Trophoblast cell (in vitro differentiated cells and primary cell): Measurements from ENCODE around the gene CD59. TPM values are rescaled to one million over a fixed set of nuclear protein-coding genes. Genes with fewer than 3 reads are reported as not detected.

Source experiments
- DNase-seq, 2 donors: peaks; one replicate each; pipeline ENCODE4 v3.0.0-alpha.2; 2016
- H2AFZ ChIP-seq: 2 replicates; pipeline ENCODE4 v1.6.1; 2013; ENCODE audit warnings: low read length, moderate library complexity, mild to moderate bottlenecking; ENCODE audit not compliant: insufficient read depth, poor library complexity
- H2AK5ac ChIP-seq: 2 replicates; pipeline ENCODE4 v1.6.1; 2013; ENCODE audit warnings: mild to moderate bottlenecking, low read length
- H2BK120ac ChIP-seq: 2 replicates; pipeline ENCODE4 v1.6.1; 2013; ENCODE audit warnings: low read length, mild to moderate bottlenecking, moderate library complexity; ENCODE audit not compliant: insufficient read depth, poor library complexity
- H2BK12ac ChIP-seq: 2 replicates; pipeline ENCODE4 v1.6.1; 2013; ENCODE audit warnings: mild to moderate bottlenecking, low read length, moderate library complexity
- H2BK5ac ChIP-seq: 2 replicates; pipeline ENCODE4 v1.6.1; 2013; ENCODE audit warnings: low read length, low read depth, moderate library complexity, mild to moderate bottlenecking; ENCODE audit not compliant: poor library complexity
- H3K14ac ChIP-seq: 2 replicates; pipeline ENCODE4 v1.6.1; 2013; ENCODE audit warnings: mild to moderate bottlenecking, low read length
- H3K18ac ChIP-seq: 2 replicates; pipeline ENCODE4 v1.6.1; 2013; ENCODE audit warnings: mild to moderate bottlenecking, low read length
- H3K23ac ChIP-seq: 2 replicates; pipeline ENCODE4 v1.6.1; 2013; ENCODE audit warnings: low read length
- H3K27ac ChIP-seq: 2 replicates; pipeline ENCODE4 v1.5.1; 2013; ENCODE audit warnings: low read depth, mild to moderate bottlenecking, inconsistent platforms, low read length, moderate library complexity
- H3K27me3 ChIP-seq: 2 replicates; pipeline ENCODE4 v1.6.1; 2013; ENCODE audit warnings: inconsistent platforms, mild to moderate bottlenecking, low read length, moderate library complexity; ENCODE audit not compliant: insufficient read depth
- H3K36me3 ChIP-seq, 2 experiments: 1 replicate in 1 of 2; 2 replicates in 1 of 2; pipeline ENCODE4 v1.6.1; 2013; ENCODE audit warnings: low read length in 2 of 2, mild to moderate bottlenecking in 2 of 2, moderate library complexity in 1 of 2; ENCODE audit not compliant: insufficient read depth in 2 of 2, control insufficient read depth in 1 of 2
- H3K4ac ChIP-seq: 2 replicates; pipeline ENCODE4 v1.6.1; 2013; ENCODE audit warnings: low read depth, mild to moderate bottlenecking, low read length, moderate library complexity
- H3K4me1 ChIP-seq, 2 experiments: 1 replicate in 1 of 2; 2 replicates in 1 of 2; pipeline ENCODE4 v1.6.1; 2013; ENCODE audit warnings: low read length in 2 of 2, mild to moderate bottlenecking in 2 of 2, moderate library complexity in 1 of 2; ENCODE audit not compliant: insufficient read depth in 2 of 2, control insufficient read depth in 1 of 2
- H3K4me2 ChIP-seq: 2 replicates; pipeline ENCODE4 v1.6.1; 2013; ENCODE audit warnings: inconsistent platforms, mild to moderate bottlenecking, low read length, moderate library complexity
- H3K4me3 ChIP-seq: 2 replicates; pipeline ENCODE4 v1.5.1; 2013; ENCODE audit warnings: mild to moderate bottlenecking, low read depth, low read length, inconsistent platforms
- H3K79me1 ChIP-seq: one replicate; pipeline ENCODE4 v1.6.1; 2013; ENCODE audit warnings: low read length
- H3K79me2 ChIP-seq: 2 replicates; pipeline ENCODE4 v1.6.1; 2013; ENCODE audit warnings: low read length, mild to moderate bottlenecking; ENCODE audit not compliant: control insufficient read depth, insufficient read depth, poor library complexity
- H3K9ac ChIP-seq: 2 replicates; pipeline ENCODE4 v1.6.1; 2013; ENCODE audit warnings: mild to moderate bottlenecking, low read length
- H3K9me3 ChIP-seq: 2 replicates; pipeline ENCODE4 v1.6.1; 2013; ENCODE audit warnings: low read depth, mild to moderate bottlenecking, control low read depth, inconsistent platforms, low read length; ENCODE audit not compliant: insufficient read depth
- H4K12ac ChIP-seq: 2 replicates; pipeline ENCODE4 v1.6.1; 2013; ENCODE audit warnings: low read depth, mild to moderate bottlenecking, low read length, moderate library complexity
- H4K8ac ChIP-seq: 2 replicates; pipeline ENCODE4 v1.6.1; 2013; ENCODE audit warnings: low read depth, mild to moderate bottlenecking, low read length, moderate library complexity
- H4K91ac ChIP-seq: one replicate; pipeline ENCODE4 v1.6.1; 2013; ENCODE audit warnings: low read depth, mild to moderate bottlenecking, low read length, moderate library complexity
- WGBS: extraction: QIAGEN DNeasy Blood & Tissue Kit; methylation state at CpG from one replicate; pipeline ENCODE4 v1.1.7; 2013; ENCODE audit warnings: missing lambda C conversion rate; ENCODE audit not compliant: insufficient read length, insufficient coverage; ENCODE audit errors: extremely low coverage; 5-methylcytosine and 5-hydroxymethylcytosine counted together
- polyA plus RNA-seq: library from polyadenylated mRNA; stranded (reverse); fragments of 200-250 nt; gene quantifications from 2 replicates; pipeline ENCODE4 v1.2.3, GENCODE V29; 2013

CD59 gene, protein sequence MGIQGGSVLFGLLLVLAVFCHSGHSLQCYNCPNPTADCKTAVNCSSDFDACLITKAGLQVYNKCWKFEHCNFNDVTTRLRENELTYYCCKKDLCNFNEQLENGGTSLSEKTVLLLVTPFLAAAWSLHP
- polyA plus RNA-seq: 205 and 208 TPM in 2 replicates

DNA sequence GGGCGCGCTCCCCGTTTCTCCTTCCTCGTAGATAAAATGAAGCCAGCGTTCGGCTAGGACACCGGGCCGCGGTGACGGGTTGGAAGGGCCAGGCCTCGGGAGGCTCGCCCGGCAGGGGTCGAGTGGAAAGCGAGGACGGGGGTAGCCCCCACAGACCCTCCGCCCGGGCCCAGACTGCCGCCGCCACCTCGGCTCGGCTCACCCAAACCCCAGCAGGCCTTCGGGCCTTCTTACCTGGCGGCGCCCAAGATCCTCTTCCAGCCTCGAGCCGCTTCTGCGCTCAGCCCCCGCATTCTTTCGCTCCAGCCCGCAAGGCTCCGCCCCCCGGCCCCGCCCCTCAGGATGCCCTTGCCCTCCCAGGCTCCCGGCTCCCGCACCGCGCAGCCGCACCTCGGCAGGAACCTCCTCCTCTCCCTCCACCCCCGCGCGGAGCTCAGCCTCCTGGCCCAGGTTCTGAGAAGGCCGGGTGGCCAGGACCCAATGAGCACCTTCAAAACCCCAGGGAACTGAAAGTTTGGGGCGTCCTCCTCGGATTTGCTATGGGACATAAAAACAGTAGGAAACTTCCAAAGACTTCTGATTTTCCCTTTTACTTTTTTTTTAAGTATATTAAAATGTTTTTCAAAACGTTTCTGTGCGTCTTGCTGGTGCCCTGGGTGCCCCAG, at the start of gene CD59:
CD59 (minus strand) TSS at position 276 of the 665 bp plus-strand sequence. CDS start 13,978 bp downstream, outside the sequence.
- DNase-seq: peak; percentile 91 to 94
- WGBS: no CpG with 5 or more reads among the region's 48 CpGs
- peak within 1 kb of the TSS; percentile 94 for H3K18ac ChIP-seq
- peak within 1 kb of the TSS; percentile 47 for H3K4ac ChIP-seq
- peak within 1 kb of the TSS; percentile 83 for H3K4me3 ChIP-seq
- H3K4me1 ChIP-seq: peaks cover 6 to 15% of the 10 kb centered on the region in 2 experiments
- peak within 1 kb of the TSS; percentile 85 for H4K91ac ChIP-seq
- H3K14ac ChIP-seq: peak within 1 kb of the TSS; percentile 94
- no peaks in the 10 kb centered on the region for H3K27me3 ChIP-seq
- peak within 1 kb of the TSS; percentile 90 for H4K12ac ChIP-seq
- peak within 1 kb of the TSS; percentile 90 for H3K4me2 ChIP-seq
- H2BK5ac ChIP-seq: peak within 1 kb of the TSS; percentile 85
- H3K27ac ChIP-seq: no peak within 1 kb of the TSS
- H2BK12ac ChIP-seq: peak within 1 kb of the TSS; percentile 66
- no peaks in the 10 kb centered on the region for H3K9me3 ChIP-seq
- H2BK120ac ChIP-seq: peak within 1 kb of the TSS; percentile 87
- H3K23ac ChIP-seq: no peak within 1 kb of the TSS
- peaks cover 0 to 4% of the 10 kb centered on the region in 2 experiments for H3K36me3 ChIP-seq
- peaks cover 9% of the 10 kb centered on the region for H3K79me2 ChIP-seq
- H2AK5ac ChIP-seq: peak within 1 kb of the TSS; percentile 55
- H3K9ac ChIP-seq: peak within 1 kb of the TSS; percentile 71
- H4K8ac ChIP-seq: peak within 1 kb of the TSS; percentile 93
- peaks cover 7% of the 10 kb centered on the region for H3K79me1 ChIP-seq
- peak within 1 kb of the TSS; percentile 96 for H2AFZ ChIP-seq

- Histone ChIP-seq H3K79me1 (no peaks in the 10 kb centered on the region), H4K91ac (no peak overlapping the region), H3K9me3 (no peaks in the 10 kb centered on the region), H3K4me3 (no peak overlapping the region), H4K12ac (no peak overlapping the region), H2BK120ac (no peak overlapping the region), H3K27me3 (no peaks in the 10 kb centered on the region), H3K79me2 (no peaks in the 10 kb centered on the region), H3K23ac (no peak overlapping the region), H3K4me2 (no peak overlapping the region), H2AFZ (no peak overlapping the region), H2AK5ac (no peak overlapping the region), H3K14ac (no peak overlapping the region), H2BK12ac (no peak overlapping the region), H3K18ac (no peak overlapping the region), H3K36me3 (no peaks in the 10 kb centered on the region), H3K27ac (no peak overlapping the region), H3K9ac (no peak overlapping the region), H3K4me1 (no peaks in the 10 kb centered on the region), H4K8ac (no peak overlapping the region), H3K4ac (no peak overlapping the region), H2BK5ac (no peak overlapping the region)
- no peak for DNase-seq
- no CpG with 5 or more reads among the region's 3 CpGs for WGBS
Observed at GRCh38 chr11:33785609-33786008, 49.4 kb upstream of the CD59 start.

DNA sequence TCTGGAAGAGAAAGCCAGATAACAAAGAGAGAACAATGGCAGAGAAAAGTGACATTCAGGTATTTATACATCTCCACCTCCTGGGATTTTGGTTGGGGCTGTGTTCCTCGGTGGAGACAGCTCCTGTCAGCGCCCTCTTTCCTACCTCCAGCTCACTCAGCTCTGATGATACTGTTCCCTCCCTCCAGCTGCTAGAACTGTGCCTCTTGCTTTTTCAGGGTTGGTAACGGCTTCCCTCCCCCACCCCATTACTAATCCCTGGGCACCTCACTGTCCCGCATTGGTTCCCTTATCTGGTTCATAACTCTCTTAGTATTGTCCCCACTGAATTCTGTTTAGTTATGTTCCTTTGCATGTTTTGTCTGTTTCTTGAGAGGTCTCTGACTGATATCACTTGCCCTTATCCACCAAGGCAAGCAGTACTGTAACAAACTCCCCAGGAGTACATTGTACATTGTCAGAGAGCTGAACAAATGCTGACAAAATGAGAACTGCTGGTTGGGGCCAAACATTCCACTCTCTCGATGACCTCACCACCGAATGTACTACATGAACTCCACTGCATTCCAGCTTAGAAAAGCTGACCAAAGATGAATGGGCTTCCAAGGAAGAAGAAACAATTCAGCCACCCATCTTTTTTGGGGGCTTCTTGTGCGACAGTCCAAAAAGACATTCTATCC, 43.8 kb upstream of the CD59 start:
- Histone ChIP-seq H3K4me3 (no peak overlapping the region), H3K9ac (no peak overlapping the region), H4K12ac (no peak overlapping the region), H3K4ac (no peak overlapping the region), H4K91ac (no peak overlapping the region), H3K4me1 (peaks cover 6% of the 10 kb centered on the region in 2 experiments), H3K23ac (no peak overlapping the region), H2BK120ac (no peak overlapping the region), H2AFZ (no peak overlapping the region), H3K79me2 (no peaks in the 10 kb centered on the region), H3K27ac (no peak overlapping the region), H3K9me3 (no peaks in the 10 kb centered on the region), H3K79me1 (no peaks in the 10 kb centered on the region), H3K27me3 (no peaks in the 10 kb centered on the region), H3K18ac (no peak overlapping the region), H3K36me3 (no peaks in the 10 kb centered on the region), H2BK12ac (no peak overlapping the region), H2AK5ac (no peak overlapping the region), H3K4me2 (no peak overlapping the region), H3K14ac (no peak overlapping the region), H2BK5ac (no peak overlapping the region), H4K8ac (no peak overlapping the region)
- WGBS: no CpG with 5 or more reads among the region's 7 CpGs
- peak; percentile 44 to 71 for DNase-seq

DNA sequence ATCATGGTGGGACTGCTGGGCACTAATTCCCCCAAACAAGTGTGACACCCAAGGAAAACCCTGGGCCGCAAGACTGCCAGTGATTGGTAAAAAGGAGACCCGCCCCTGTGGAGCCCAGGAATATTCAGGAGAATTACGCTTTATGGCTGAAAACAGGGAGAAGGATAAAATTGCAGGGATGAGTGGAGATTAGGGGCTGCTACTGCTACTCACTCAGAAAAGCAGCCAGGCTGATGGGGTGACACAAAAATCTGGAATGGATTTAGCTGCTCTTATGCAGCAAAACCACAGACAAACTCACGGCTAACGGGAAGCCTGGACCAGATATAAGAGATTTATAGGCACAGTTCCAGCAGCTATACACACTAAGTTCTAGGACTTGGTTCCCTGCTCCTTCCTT, 42.5 kb upstream of the CD59 start:
- H3K79me1 ChIP-seq: peaks cover 9% of the 10 kb centered on the region

More for the DNA sequence above, 42.5 kb upstream of the CD59 start:
- H3K79me2 ChIP-seq: peaks cover 6% of the 10 kb centered on the region
- H2AK5ac ChIP-seq: no peak overlapping the region
- H3K4me1 ChIP-seq: peaks cover 9 to 10% of the 10 kb centered on the region in 2 experiments
- H3K4ac ChIP-seq: no peak overlapping the region
- no peak overlapping the region for H3K27ac ChIP-seq
- no peak overlapping the region for H3K14ac ChIP-seq
- no peak overlapping the region for H3K18ac ChIP-seq
- H3K4me2 ChIP-seq: no peak overlapping the region
- H4K91ac ChIP-seq: no peak overlapping the region
- no peak overlapping the region for H3K4me3 ChIP-seq
- no peak for DNase-seq
- no CpG with 5 or more reads among the region's 5 CpGs for WGBS
- no peak overlapping the region for H2AFZ ChIP-seq
- H4K12ac ChIP-seq: no peak overlapping the region
- H3K9ac ChIP-seq: no peak overlapping the region
- no peaks in the 10 kb centered on the region for H3K36me3 ChIP-seq
- no peak overlapping the region for H4K8ac ChIP-seq
- H3K23ac ChIP-seq: no peak overlapping the region
- no peak overlapping the region for H2BK12ac ChIP-seq
- H3K9me3 ChIP-seq: no peaks in the 10 kb centered on the region
- H2BK5ac ChIP-seq: no peak overlapping the region
- no peaks in the 10 kb centered on the region for H3K27me3 ChIP-seq
- no peak overlapping the region for H2BK120ac ChIP-seq
